ENCODE results near the gene NFIA. TPM values are rescaled to one million over a fixed set of nuclear protein-coding genes. Genes with fewer than 3 reads are reported as not detected.
A peak's percentile ranks its signal among the peaks of the same experiment; 100 is the strongest.

Gene NFIA
- total and polyA plus RNA-seq, 9 of the 15 experiments (the other 6 are each of a cell fraction or from before 2014, with no cell fraction given) = 5.3 to 24.9 (median 9.8) TPM

- BruUV-seq (replicated peaks) = no TSS peak
- Histone ChIP-seq H4K20me1 (replicated peaks; ENCODE audit: control insufficient read depth, insufficient read depth, low read length) (no peaks in the 10 kb centered on the region), H3K4me2 (ENCODE audit: insufficient read depth, low read length) (no peak overlapping the region), H2AFZ (ENCODE audit: low read depth, low read length) (peak overlapping the region; percentile 54; the same call in 1 of the 2 replicates), H3K27me3 (ENCODE audit: control insufficient read depth in 2 of 2, insufficient read depth in 2 of 2, low read length in 2 of 2) (no peaks in the 10 kb centered on the region), H3K4me3 (no peak overlapping the region), H3K79me2 (ENCODE audit: control insufficient read depth, insufficient read depth, low read length) (peaks cover 81% of the 10 kb centered on the region), H3K36me3 (ENCODE audit: control insufficient read depth, insufficient read depth, low read length) (no peaks in the 10 kb centered on the region), H3K27ac (ENCODE audit: extremely low read depth, low read depth, low read length) (peak overlapping the region; percentile 27; the same call in 1 of the 3 replicates), H3K9me1 (ENCODE audit: control insufficient read depth, insufficient read depth, low read length) (no peaks in the 10 kb centered on the region), H3K9ac (ENCODE audit: insufficient read depth in 1 of 2, low read depth in 2 of 2, low read length in 2 of 2) (no peak overlapping the region), H3K4me1 (replicated peaks in 1 of 2; ENCODE audit: control insufficient read depth in 2 of 2, insufficient read depth in 2 of 2, low read length in 2 of 2) (peaks cover 0 to 24% of the 10 kb centered on the region in 2 experiments; a peak in 3 of 5 replicates), H3K9me3 (replicated peaks; ENCODE audit: control insufficient read depth, insufficient read depth, low read depth, low read length) (no peaks in the 10 kb centered on the region)
- no peak for FAIRE-seq
- ChIA-PET POLR2A (interaction anchor here (0.6 to 3.7 kb wide), 4 partner anchors 11 to 1886 kb away, joined by 3 to 13 read pairs (median 4); no protein-coding TSS in a partner anchor), CTCF (ENCODE audit: low intra/inter-chr PET ratio) (no interaction called here)
- DNase-seq (ENCODE audit: extremely low read depth in 1 of 4, low spot score in 3 of 4) = no peak
- intact Hi-C loops (cut with micrococcal nuclease) (no loop called here), in situ Hi-C loops (cut with MboI) (no loop called here)
- 83% methylated on average over 4 of the region's 4 CpGs for WGBS (ENCODE audit: insufficient coverage, low coverage, missing lambda C conversion rate)
- ATAC-seq = no peak
- TF ChIP-seq ZNF175 (CRISPR knock-in tag; IDR thresholded peaks at IDR 0.05; ENCODE audit: low read depth) (peak; percentile 52; the same call in 1 of the 2 replicates), ZNF639 (CRISPR knock-in tag; conservative IDR thresholded peaks at IDR 0.05 in 1 of 2, IDR thresholded peaks at IDR 0.05 in 1 of 2) (peak in 1 of 2 experiments; percentile 78; a peak in 2 of 4 replicates), ZNF644 (tag; IDR thresholded peaks at IDR 0.05; ENCODE audit: low read depth) (peak; percentile 48; the same call in 1 of the 2 replicates), IRF9 (tag; IDR thresholded peaks at IDR 0.05) (peak; percentile 41; the same call in 1 of the 2 replicates), KAT8 (IDR thresholded peaks at IDR 0.05; ENCODE audit: low read depth) (peak; percentile 98), MEF2D (tag; conservative IDR thresholded peaks at IDR 0.05; ENCODE audit: low read depth) (0 out of 2 replicates have a peak, but pooled peaks have one; percentile 50), HDAC8 (tag; IDR thresholded peaks at IDR 0.05) (0 out of 2 replicates have a peak, but pooled peaks have one; percentile 42), TFAM (CRISPR knock-in tag; conservative IDR thresholded peaks at IDR 0.05) (no peak), ZC3H11A (IDR thresholded peaks at IDR 0.05; ENCODE audit: low read depth, low read length) (peak; percentile 93; the same call in 1 of the 2 replicates)
These were observed 159.1 kb downstream of the NFIA start for GRCh38 chr1:61241411-61241838.
